ENCODE measurements around the gene PKNOX2. TPM values are rescaled to one million over a fixed set of nuclear protein-coding genes. Genes with fewer than 3 reads are reported as not detected.

The PKNOX2 gene
- total RNA-seq, 1 experiment from 2014 or later, result 3.7 TPM

DNA sequence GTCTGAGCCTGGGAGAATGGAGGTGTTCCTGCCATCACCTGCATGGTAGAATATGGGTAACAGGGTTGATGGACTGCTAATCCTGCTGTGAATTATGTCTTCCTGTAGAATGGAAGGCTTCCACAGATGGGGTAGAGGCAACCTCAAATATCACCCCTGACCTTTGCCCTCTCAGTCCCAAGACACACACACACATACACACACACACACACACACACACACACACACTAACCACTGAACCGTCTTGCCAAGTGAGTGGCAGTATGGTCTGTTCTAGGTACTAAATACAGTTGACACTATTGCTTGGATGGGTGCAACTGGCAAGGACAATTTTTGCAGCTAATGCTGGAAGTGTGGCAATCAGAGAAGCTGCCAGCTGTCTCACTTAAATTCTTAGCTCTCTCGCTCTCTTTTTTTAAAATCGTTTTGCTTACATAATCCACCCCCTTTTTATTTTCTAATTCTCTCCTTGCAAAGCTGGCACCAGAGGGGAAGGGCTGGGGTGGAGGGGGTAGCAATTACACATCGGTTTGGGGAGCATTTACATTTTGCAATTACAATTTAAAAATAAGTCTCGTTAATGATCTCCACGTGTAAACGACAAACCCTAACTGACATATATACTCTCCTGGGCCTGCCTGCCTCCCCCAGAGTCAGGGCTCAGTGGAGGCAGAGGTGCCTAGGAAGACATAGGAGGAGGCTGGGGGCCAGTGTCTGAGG is 169.0 kb downstream of the PKNOX2 start:
- peaks cover 22% of the 10 kb centered on the region for H3K4me1 Mint-ChIP-seq

More for the DNA sequence above, 169.0 kb downstream of the PKNOX2 start:
- Mint-ChIP-seq H3K27me3 (ENCODE audit: low read depth) (peaks cover 4% of the 10 kb centered on the region), H3K4me3 (no peak overlapping the region), H3K9me3 (no peaks in the 10 kb centered on the region), H3K36me3 (no peaks in the 10 kb centered on the region), H3K27ac (no peak overlapping the region)
- ChIA-PET CTCF (interaction anchor here (0.6 to 1.7 kb wide), 5 partner anchors 10 to 167 kb away, joined by 3 to 5 read pairs (median 4); no protein-coding TSS in a partner anchor), POLR2A (no interaction called here)
- TF ChIP-seq NR2C2 (CRISPR knock-in tag; IDR thresholded peaks at IDR 0.05), result no peak
- TF ChIP-seq E2F4 (CRISPR knock-in tag; IDR thresholded peaks at IDR 0.05; ENCODE audit: borderline replicate concordance, low read depth), result no peak
- TF ChIP-seq PRRX2 (CRISPR knock-in tag; IDR thresholded peaks at IDR 0.05), result no peak
- no peak for TF ChIP-seq OVOL2 (CRISPR knock-in tag; IDR thresholded peaks at IDR 0.05; ENCODE audit: borderline replicate concordance)
- no peak for TF ChIP-seq ZNF512 (CRISPR knock-in tag; IDR thresholded peaks at IDR 0.05; ENCODE audit: borderline replicate concordance)
- no peak for TF ChIP-seq TEAD4 (CRISPR knock-in tag; IDR thresholded peaks at IDR 0.05)
- no peak for TF ChIP-seq NFATC4 (CRISPR knock-in tag; IDR thresholded peaks at IDR 0.05)
- no peak for TF ChIP-seq TCF7 (CRISPR knock-in tag; IDR thresholded peaks at IDR 0.05; ENCODE audit: low read depth)
- TF ChIP-seq MLX (CRISPR knock-in tag; IDR thresholded peaks at IDR 0.05), result no peak
- TF ChIP-seq SMAD3 (CRISPR knock-in tag; IDR thresholded peaks at IDR 0.05; ENCODE audit: borderline replicate concordance), result no peak
- TF ChIP-seq, protein P1, sequence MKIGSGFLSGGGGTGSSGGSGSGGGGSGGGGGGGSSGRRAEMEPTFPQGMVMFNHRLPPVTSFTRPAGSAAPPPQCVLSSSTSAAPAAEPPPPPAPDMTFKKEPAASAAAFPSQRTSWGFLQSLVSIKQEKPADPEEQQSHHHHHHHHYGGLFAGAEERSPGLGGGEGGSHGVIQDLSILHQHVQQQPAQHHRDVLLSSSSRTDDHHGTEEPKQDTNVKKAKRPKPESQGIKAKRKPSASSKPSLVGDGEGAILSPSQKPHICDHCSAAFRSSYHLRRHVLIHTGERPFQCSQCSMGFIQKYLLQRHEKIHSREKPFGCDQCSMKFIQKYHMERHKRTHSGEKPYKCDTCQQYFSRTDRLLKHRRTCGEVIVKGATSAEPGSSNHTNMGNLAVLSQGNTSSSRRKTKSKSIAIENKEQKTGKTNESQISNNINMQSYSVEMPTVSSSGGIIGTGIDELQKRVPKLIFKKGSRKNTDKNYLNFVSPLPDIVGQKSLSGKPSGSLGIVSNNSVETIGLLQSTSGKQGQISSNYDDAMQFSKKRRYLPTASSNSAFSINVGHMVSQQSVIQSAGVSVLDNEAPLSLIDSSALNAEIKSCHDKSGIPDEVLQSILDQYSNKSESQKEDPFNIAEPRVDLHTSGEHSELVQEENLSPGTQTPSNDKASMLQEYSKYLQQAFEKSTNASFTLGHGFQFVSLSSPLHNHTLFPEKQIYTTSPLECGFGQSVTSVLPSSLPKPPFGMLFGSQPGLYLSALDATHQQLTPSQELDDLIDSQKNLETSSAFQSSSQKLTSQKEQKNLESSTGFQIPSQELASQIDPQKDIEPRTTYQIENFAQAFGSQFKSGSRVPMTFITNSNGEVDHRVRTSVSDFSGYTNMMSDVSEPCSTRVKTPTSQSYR (CRISPR knock-in tag; IDR thresholded peaks at IDR 0.05), result no peak
- TF ChIP-seq, protein P2, sequence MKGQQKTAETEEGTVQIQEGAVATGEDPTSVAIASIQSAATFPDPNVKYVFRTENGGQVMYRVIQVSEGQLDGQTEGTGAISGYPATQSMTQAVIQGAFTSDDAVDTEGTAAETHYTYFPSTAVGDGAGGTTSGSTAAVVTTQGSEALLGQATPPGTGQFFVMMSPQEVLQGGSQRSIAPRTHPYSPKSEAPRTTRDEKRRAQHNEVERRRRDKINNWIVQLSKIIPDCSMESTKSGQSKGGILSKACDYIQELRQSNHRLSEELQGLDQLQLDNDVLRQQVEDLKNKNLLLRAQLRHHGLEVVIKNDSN (CRISPR knock-in tag; IDR thresholded peaks at IDR 0.05), result no peak
- TF ChIP-seq, protein P3, sequence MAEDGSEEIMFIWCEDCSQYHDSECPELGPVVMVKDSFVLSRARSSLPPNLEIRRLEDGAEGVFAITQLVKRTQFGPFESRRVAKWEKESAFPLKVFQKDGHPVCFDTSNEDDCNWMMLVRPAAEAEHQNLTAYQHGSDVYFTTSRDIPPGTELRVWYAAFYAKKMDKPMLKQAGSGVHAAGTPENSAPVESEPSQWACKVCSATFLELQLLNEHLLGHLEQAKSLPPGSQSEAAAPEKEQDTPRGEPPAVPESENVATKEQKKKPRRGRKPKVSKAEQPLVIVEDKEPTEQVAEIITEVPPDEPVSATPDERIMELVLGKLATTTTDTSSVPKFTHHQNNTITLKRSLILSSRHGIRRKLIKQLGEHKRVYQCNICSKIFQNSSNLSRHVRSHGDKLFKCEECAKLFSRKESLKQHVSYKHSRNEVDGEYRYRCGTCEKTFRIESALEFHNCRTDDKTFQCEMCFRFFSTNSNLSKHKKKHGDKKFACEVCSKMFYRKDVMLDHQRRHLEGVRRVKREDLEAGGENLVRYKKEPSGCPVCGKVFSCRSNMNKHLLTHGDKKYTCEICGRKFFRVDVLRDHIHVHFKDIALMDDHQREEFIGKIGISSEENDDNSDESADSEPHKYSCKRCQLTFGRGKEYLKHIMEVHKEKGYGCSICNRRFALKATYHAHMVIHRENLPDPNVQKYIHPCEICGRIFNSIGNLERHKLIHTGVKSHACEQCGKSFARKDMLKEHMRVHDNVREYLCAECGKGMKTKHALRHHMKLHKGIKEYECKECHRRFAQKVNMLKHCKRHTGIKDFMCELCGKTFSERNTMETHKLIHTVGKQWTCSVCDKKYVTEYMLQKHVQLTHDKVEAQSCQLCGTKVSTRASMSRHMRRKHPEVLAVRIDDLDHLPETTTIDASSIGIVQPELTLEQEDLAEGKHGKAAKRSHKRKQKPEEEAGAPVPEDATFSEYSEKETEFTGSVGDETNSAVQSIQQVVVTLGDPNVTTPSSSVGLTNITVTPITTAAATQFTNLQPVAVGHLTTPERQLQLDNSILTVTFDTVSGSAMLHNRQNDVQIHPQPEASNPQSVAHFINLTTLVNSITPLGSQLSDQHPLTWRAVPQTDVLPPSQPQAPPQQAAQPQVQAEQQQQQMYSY (CRISPR knock-in tag; IDR thresholded peaks at IDR 0.05), result no peak
- no peak for TF ChIP-seq JUN (CRISPR knock-in tag; IDR thresholded peaks at IDR 0.05)
- no peak for TF ChIP-seq ZNF219 (CRISPR knock-in tag; IDR thresholded peaks at IDR 0.05; ENCODE audit: borderline replicate concordance)
- TF ChIP-seq ATF6 (CRISPR knock-in tag; IDR thresholded peaks at IDR 0.05), result no peak
- TF ChIP-seq, protein P4, sequence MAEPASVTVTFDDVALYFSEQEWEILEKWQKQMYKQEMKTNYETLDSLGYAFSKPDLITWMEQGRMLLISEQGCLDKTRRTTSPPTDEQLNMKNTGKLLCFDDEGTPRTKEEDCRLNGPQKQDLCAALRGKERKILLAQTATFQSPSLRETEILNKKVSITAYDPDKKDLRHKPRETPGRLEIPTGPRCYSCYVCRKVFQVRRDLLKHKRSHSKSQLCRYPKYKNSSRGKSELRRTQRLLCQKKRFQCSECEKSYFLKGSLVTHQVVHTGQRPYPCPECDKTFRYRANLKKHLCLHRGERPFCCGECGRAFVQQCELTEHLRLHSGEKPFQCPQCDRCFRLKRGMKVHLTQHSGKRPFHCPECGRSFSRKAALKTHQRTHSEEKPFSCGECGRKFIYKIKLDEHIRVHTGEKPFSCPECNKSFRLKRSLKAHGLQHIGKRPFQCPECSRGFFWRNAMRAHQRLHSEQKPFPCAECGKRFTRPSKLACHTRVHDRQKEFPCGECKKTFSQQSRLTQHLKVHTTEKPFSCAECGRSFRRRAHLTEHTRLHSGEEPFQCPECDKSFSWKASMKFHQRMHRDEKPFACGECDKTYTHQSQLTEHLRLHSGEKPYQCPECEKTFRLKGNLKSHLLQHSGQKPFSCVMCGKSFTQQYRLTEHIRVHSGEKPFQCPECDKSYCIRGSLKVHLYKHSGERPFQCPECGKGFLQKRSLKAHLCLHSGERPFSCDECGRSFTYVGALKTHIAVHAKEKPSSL (CRISPR knock-in tag; conservative IDR thresholded peaks at IDR 0.05), result no peak
- TF ChIP-seq ZNF232 (CRISPR knock-in tag; IDR thresholded peaks at IDR 0.05), result no peak
- TF ChIP-seq KAT7 (CRISPR knock-in tag; IDR thresholded peaks at IDR 0.05; ENCODE audit: borderline replicate concordance), result no peak
- no peak for TF ChIP-seq MAX (CRISPR knock-in tag; IDR thresholded peaks at IDR 0.05)
- DNase-seq (ENCODE audit: low spot score), result no peak
- no peak for ATAC-seq

Data from WTC11 (cell line).